PFSK-1 (cell line): Measurements from ENCODE around the gene CCDC33.

Experiments
- FOXP2 ChIP-seq: optimal IDR thresholded peaks from 2 replicates; pipeline ENCODE3; 2011; ENCODE audit warnings: borderline replicate concordance, control low read depth, inconsistent platforms; ENCODE audit not compliant: insufficient read depth; ENCODE audit errors: extremely low read length, extremely low read depth
- POLR2AphosphoS5 ChIP-seq: IDR thresholded peaks from 2 replicates; pipeline ENCODE4 v1.6.1; 2012; ENCODE audit warnings: low read depth, mild to moderate bottlenecking, control low read depth, low read length, moderate library complexity
- REST ChIP-seq, 2 experiments: IDR thresholded peaks; 2 replicates each; pipeline versions ENCODE4 v1.6.1 to v1.8.0; 2011 to 2012; ENCODE audit warnings: low read depth in 2 of 2, low read length in 2 of 2, control low read depth in 1 of 2, inconsistent platforms in 1 of 2, mild to moderate bottlenecking in 1 of 2, moderate library complexity in 1 of 2; ENCODE audit not compliant: insufficient read depth in 1 of 2
- SIN3A ChIP-seq: IDR thresholded peaks from 2 replicates; pipeline ENCODE4 v1.6.1; 2012; ENCODE audit warnings: mild to moderate bottlenecking, low read length, moderate library complexity, borderline replicate concordance; ENCODE audit not compliant: insufficient read depth
- TAF1 ChIP-seq: IDR thresholded peaks from 2 replicates; pipeline ENCODE4 v1.6.1; 2012; ENCODE audit warnings: low read length, control low read depth, borderline replicate concordance; ENCODE audit not compliant: insufficient read depth

Gene CCDC33

GRCh38 chr15:74336061-74337005 lies 100.2 kb downstream of the CCDC33 start:
- TF ChIP-seq SIN3A (no peak), REST (IDR thresholded peaks at IDR 0.05; ENCODE audit: insufficient read depth in 1 of 2, low read depth in 2 of 2, low read length in 2 of 2) (no peak), TAF1 (no peak), POLR2AphosphoS5 (no peak), FOXP2 (no peak)

GRCh38 chr15:74337146-74337545 lies 101.0 kb downstream of the CCDC33 start:
- TF ChIP-seq POLR2AphosphoS5 (no peak), REST (IDR thresholded peaks at IDR 0.05; ENCODE audit: insufficient read depth in 1 of 2, low read depth in 2 of 2, low read length in 2 of 2) (no peak), FOXP2 (no peak), TAF1 (no peak), SIN3A (no peak)

GRCh38 chr15:74337607-74338211 lies 101.6 kb downstream of the CCDC33 start:
- no peak for TF ChIP-seq FOXP2
- TF ChIP-seq POLR2AphosphoS5 = no peak
- TF ChIP-seq TAF1 = no peak
- TF ChIP-seq REST (IDR thresholded peaks at IDR 0.05; ENCODE audit: insufficient read depth in 1 of 2, low read depth in 2 of 2, low read length in 2 of 2) = no peak
- no peak for TF ChIP-seq SIN3A

GRCh38 chr15:74338676-74339075 lies 102.5 kb downstream of the CCDC33 start:
- no peak for TF ChIP-seq FOXP2

GRCh38 chr15:74339371-74339770 lies 103.2 kb downstream of the CCDC33 start:
- TF ChIP-seq FOXP2 = no peak
- no peak for TF ChIP-seq SIN3A
- no peak for TF ChIP-seq POLR2AphosphoS5
- TF ChIP-seq TAF1 = no peak
- no peak for TF ChIP-seq REST (IDR thresholded peaks at IDR 0.05; ENCODE audit: insufficient read depth in 1 of 2, low read depth in 2 of 2, low read length in 2 of 2)
